GM18507 (cell line): ENCODE data around the gene USHBP1.
"Not testable (repeated sequence)": the region's sequence is repeated elsewhere in the genome, so short reads cannot be mapped to it uniquely, and the experiment has no call there.

Experiments
- DNase-seq: peaks from one replicate; pipeline ENCODE4 v3.0.0; 2011; ENCODE audit warnings: low read depth; ENCODE audit not compliant: insufficient read length; ENCODE audit errors: extremely low spot score
- FAIRE-seq: peaks from 2 replicates; lab custom pipeline; 2011; peaks lifted over from hg19 to GRCh38; lab: Jason Lieb, UNC

Gene USHBP1

DNA sequence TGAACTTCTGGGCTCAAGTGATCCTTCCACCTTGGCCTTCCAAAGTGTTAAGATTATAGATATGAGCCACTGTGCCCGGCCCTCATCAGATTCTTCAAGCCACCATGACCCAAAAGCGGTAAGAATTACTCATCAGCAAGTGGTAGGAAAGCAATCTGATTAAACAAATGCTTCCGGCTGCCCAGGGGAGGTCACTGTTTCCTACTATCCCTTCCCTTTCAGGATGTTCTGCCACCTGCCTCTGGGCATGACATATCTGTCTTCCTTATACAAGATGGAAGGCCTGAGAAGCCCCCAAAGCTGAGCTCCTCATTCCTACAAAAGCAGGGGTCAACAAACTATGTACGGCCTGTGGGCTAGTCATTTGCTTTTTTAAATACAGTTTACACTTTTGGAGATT lies 31.7 kb upstream of the USHBP1 start:
- DNase-seq, result no peak
- no peak for FAIRE-seq

DNA sequence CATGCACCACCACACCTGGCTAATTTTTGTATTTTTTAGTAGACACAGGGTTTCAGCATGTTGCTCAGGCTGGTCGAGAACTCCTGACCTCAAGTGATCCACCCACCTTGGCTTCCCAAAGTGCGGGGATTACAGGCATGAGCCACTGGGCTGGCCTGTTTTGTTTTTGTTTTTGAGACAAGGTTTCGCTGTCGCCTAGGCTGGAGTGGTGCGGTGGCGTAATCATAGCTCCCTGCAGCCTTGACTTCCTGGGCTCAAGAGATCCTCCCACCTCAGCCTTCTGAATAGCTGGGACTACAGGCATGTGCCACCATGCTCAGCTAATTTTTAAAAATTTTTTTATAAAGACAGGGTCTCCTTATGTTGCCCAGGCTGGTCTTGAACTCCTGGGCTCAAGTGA lies 31.0 kb upstream of the USHBP1 start:
- FAIRE-seq, DNase-seq: not testable (repeated sequence)

DNA sequence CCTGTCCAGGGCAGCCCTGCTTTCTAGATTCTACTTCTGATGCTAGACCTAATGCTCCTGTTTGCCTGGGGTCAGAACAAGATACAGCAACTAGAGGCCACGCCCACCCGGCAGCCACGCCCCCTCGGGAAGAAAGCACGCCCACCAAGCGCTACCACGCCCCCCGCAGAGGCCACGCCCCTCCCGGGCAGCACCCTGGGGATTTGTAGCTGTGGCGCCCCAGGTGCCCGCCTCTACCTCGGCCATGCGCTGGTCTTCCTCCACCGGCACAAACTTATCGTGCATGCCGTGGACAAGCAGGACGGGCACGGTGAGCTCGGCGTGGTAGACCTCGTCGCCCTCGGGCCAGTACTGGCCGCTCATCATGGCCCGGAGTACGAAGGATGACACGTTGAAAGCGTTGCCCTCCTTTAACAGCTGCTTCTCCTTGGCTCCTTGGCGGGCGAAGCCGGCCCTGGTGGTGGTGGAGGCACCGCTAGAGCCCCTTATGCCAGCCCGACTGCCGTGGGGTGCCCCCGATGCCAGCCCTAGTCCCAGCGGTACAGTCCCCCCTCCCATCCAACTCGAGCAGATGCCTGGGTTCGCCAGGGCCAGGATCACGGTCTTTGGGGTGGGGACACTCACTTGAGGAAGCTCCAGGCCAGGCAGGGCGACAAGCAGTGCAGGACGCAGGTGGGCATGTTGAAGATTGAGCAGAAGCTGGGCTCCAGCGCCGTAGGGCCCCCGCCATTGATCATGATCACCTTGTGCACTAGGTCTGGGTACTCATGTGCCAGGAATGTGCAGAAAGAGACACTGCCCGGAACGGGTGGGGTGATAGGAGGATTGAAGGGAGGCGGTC lies 29.7 kb upstream of the USHBP1 start:
- no peak for DNase-seq
- peak; percentile 73 for FAIRE-seq

DNA sequence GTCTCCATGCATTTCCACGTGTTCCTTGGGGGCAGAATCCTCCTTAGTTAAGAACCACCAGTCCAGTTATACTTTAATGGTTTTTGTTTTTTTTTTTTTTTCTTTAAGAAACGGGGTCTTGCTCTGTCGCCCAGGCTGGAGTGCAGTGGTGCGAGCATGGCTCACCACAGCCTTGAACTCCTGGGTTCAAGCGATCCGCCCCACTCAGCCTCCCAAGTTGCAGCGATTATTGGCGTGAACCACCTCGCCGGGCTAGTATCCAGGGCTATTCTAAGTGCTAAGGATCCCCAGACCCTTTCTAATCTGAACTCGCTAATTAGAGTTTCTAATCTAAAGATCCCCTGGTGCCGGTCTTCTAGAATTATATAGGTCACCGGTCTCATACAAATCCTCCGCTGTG lies 29.1 kb upstream of the USHBP1 start:
- no peak for DNase-seq
- no peak for FAIRE-seq

DNA sequence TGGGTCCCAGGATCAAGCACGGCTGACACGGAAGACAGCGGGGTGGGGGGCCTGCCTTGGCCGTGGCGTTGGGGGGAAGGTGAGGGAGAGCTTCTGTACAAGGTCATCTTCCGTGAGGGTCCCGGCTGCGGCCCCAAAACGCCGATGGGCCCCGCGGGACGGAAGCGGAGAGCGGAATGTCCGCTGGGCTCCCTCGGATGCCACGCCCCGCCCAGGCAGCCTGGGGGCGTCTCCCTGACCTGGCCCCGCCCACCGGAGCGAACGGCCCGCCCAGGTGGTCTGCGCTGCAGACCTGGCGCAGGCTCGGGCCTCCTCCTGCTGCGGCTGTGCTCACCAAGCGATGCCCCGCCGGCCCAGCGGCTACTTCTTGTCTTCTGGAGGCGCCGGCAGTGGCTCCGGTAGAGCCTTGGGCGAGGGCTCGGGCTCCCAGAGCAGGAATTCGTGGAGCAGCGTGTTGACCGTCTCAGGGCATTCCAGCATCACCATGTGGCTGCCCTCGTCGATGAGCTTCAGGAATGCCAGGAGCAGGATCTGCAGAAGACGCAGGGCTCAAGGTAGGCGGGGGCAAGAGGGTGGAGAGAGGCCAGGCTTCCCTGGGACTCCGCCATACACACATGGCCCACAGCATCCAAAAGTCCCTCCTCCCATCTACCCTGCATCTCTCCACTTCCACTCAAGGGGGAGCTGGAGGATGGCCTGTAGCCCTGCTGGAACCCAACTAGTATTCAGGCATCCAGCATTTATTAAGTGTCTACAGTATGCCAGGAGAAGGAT lies 27.9 kb upstream of the USHBP1 start:
- peak; percentile 92 for DNase-seq
- peak; percentile 90 for FAIRE-seq

DNA sequence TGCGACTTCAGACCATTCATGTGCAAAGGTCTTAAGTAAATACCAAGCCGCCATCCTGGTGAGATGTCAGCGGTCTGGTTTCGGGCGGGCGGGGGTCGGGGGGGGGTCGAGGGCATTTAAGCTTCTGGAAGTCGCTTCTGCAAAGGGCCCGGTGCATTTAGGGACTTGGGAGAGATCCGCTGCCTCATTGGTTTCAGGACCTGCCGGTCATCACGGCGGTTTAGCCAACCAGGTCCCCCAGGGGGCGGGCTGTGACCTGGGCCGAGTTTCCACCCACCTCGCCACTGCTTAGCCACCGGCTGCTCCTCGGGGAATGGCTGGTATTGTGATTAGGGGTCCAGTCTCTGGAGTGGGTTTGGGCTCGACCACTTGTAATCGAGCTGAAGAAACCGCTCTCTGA lies 24.9 kb upstream of the USHBP1 start:
- DNase-seq (peak; percentile 73), FAIRE-seq (peak; percentile 86)

DNA sequence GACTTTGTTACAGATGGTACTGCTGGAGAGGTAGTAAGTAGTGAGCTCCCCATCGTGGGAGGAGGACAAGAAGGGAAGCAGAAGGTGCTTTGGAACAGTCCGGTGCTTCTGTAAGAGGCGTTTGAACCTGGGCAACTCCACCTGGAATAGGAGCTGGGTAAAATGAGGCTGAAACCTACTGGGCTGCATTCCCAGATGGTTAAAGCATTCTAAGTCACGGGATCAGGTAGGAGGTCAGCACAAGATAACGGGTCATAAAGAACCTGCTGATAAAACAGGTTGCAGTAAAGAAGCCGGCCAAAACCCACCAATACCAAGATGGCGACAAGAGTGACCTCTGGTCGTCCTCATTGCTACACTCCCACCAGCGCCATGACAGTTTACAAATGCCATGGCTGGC lies 22.2 kb upstream of the USHBP1 start:
- FAIRE-seq (no peak), DNase-seq (no peak)

DNA sequence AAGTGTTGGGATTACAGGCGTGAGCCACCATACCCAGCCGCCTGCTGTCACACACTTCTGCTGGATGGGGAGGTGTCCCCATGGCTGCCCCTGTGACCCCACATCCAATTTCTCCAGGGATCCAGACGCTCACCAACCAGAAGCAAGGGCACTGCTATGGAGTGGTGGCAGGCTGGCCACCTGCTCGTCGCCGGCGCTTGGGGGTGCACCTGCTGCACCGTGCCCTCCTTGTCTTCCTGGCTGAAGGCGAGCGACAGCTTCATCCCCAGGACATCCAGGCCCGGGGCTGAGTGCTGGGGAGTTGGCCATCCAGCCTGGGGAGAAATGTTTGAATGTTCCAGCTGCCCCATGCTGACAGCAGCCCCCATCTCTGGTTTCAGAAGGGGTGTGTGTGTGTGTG lies 21.7 kb upstream of the USHBP1 start:
- no peak for DNase-seq
- no peak for FAIRE-seq

DNA sequence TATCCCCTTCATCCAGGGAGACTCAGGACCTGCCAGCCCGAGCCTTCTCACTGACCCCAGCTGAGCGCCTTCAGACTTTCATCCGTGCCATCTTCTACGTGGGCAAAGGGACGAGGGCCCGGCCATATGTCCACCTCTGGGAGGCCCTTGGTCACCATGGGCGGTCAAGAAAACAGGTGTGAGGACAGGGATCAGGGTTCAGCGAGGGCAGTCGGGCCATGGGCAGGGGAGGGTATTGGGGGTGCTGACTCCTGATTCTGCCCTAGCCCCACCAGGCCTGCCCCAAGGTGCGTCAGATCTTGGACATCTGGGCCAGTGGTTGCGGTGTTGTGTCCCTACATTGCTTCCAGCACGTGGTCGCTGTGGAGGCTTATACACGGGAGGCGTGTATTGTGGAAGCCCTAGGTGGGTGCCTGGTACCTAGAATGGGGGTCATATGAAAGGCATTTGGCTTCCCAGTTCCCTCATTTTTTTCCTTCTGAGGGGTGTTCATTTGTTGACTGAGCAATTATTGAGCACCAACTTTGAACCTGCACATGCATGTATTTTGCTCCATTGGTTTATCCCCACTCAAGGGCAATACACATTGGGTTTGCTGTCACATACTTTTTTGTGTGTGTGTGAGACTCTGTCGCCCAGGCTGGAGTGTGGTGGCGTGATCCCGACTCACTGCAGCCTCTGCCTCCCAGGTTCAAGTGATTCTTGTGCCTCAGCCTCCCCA lies 21.0 kb upstream of the USHBP1 start:
- DNase-seq, result no peak
- no peak for FAIRE-seq

DNA sequence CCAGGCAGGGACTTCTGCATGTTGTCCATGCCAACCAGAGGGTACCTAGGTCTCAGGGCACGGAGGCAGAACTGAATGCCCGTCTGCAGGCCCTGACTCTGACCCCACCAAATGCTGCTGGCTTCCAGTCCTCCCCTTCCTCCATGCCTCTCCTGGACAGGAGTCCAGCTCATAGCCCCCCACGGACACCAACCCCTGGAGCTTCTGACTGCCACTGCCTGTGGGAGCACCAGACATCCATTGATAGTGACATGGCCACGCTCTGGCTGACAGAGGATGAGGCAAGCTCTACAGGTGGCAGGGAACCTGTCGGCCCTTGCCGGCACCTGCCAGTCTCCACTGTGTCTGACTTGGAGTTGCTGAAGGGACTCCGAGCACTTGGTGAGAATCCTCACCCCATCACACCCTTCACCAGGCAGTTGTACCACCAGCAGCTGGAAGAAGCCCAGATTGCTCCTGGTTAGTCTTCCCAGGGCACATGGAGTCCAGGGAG lies 19.0 kb upstream of the USHBP1 start:
- no peak for FAIRE-seq

DNA sequence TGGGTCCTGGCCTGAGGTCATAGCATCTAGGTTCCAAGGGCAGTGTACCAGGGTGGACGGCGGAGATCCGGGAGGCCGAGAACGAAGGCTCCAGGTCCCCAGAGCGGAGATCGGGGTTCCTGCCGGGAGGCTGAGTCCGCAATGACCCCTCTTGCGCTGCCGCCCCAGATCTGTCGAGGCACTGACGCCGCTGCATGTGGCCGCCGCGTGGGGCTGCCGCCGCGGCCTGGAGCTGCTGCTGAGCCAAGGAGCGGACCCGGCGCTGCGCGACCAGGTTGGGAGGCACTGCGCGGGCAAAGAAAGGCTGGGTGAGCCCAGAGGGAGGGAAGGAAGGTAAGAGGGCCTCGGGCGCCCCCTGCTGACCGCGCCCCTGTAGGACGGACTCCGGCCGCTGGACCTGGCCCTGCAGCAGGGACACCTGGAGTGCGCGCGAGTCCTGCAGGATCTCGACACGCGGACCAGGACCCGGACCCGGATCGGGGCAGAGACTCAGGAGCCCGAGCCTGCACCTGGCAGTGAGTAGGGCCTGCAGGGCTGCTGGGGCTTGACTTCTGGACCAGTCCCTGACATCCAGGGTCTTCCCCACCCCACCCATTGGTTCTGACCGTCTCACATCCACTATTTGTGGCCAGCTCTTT lies 18.1 kb upstream of the USHBP1 start:
- peak; percentile 88 for FAIRE-seq
- DNase-seq, result peak; percentile 76

More for the DNA sequence above, 19.0 kb upstream of the USHBP1 start:
- DNase-seq, result no peak

DNA sequence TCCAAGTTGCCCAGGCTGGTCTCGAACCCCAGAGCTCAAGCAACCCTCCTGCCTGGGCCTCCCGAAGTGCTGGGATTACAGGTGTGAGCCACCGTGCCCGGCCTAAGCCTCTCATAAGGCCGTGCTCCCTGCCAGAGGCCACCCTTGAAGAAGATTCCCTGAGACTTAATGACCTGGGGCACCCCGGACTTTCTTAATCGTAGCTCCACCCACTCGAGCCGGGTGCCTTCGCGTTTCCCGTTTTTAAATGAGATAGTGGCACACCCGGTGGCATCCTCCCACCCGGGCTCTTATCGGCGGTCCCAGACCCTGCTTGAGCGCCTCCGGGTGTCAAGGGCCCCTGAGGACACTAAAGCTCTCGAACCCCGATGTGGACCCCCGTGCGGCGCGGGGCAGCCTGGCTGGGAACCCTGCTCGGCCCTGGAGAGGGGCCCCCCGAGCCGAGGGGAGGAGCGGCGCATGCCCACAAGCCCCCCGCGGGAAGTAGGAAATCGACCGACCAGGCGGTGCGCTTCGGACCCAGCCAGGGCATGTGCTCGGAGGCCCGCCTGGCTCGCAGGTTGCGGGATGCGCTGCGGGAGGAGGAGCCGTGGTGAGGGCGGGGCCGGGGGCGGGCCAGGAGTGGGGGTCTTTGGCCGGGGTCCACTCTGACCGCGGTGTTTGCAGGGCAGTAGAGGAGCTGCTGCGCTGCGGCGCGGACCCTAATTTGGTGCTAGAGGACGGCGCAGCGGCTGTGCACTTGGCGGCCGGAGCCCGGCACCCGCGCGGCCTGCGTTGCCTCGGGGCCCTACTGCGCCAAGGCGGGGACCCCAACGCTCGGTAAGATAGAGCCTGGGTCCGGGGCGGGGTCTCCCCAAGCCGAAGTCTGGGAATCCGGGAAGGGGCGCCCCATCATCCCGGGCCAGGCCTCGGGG lies 17.1 kb upstream of the USHBP1 start, which contains the start of gene ANKLE1:
TSS of gene ANKLE1 (plus strand) at position 511 of the 914 bp plus-strand sequence. CDS start at position 531, 20 bp downstream.
- DNase-seq, result no peak
- FAIRE-seq, result peak; percentile 85

DNA sequence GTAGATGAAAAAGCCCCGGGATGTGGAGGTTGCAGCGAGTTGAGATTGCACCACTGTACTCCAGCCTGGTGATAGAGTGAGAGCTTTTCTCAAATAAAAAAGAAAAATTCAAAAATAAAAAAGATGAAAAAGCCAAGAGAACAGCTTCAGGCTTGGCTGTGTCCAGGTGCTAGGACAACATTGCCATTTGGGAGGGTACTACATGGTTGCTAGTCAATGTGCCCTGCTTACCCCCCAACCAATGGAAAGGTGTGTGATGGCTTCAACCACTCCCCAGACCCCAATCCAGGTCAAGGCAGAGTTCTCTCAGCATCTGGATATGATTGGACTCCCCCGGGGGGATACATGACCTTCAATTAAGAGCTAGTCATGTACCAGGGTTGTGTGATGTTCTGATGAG lies 14.9 kb upstream of the USHBP1 start:
- DNase-seq, result no peak
- no peak for FAIRE-seq

DNA sequence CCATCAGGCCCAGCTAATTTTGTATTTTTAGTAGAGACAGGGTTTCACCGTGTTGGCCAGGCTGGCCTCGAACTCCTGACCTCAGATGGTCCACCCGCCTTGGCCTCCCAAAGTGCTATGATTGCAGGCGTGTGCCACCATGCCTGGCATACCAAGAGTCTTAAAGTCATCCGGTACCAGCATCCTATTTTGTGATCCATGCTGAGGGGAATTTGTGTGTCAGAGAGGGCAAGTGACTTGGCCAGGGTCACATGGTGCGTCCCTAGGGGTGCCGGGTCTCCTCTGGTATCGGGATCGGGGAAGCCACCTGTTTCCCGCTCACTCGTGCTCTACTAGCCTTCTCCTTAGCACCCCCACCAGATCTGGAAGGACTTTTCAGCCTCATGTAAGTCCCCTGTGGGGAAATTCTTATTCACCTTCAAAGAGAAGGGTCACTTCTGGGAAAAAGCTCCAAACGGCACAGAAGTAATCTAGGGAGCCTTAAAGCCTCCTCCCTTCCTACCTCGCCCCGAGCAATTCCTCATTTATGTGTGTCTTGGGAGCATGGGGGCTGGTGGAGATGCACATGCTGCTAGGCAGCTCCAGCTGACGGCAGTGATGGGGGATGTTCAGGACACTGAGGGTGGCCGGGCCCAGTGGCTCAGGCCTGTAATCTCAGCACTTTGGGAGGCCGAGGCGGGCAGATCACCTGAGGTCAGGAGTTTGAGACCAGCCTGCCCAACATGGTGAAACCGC lies 11.1 kb upstream of the USHBP1 start:
- FAIRE-seq, result no peak

DNA sequence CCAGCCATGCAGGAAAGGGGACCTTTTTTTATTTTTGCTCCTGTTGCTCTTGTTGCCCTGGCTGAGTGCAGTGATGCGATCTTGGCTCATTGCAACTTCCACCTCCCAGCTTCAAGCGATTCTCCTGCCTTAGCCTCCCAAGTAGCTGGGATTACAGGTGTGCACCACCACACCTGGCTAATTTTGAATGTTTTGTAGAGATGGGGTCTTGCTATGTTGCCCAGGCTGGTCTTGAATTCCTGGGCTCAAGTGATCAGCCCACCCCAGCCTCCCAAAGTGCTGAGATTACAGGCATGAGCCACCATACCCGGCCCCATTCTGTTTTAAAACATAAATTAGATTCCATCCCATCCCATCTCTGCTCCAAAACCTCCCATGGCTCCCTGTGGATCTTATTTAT lies 10.3 kb upstream of the USHBP1 start:
- DNase-seq, FAIRE-seq: not testable (repeated sequence)

More for the DNA sequence above, 11.1 kb upstream of the USHBP1 start:
- DNase-seq, result no peak

DNA sequence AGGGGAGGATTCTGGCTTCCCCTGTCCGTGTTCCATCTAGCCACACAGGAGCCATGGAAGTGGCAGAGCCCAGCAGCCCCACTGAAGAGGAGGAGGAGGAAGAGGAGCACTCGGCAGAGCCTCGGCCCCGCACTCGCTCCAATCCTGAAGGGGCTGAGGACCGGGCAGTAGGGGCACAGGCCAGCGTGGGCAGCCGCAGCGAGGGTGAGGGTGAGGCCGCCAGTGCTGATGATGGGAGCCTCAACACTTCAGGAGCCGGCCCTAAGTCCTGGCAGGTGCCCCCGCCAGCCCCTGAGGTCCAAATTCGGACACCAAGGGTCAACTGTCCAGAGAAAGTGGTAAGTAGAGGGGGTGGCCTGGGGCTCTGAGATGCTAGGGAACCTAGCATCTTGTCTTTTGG lies 4.2 kb upstream of the USHBP1 start:
- FAIRE-seq, result no peak
- DNase-seq, result no peak

DNA sequence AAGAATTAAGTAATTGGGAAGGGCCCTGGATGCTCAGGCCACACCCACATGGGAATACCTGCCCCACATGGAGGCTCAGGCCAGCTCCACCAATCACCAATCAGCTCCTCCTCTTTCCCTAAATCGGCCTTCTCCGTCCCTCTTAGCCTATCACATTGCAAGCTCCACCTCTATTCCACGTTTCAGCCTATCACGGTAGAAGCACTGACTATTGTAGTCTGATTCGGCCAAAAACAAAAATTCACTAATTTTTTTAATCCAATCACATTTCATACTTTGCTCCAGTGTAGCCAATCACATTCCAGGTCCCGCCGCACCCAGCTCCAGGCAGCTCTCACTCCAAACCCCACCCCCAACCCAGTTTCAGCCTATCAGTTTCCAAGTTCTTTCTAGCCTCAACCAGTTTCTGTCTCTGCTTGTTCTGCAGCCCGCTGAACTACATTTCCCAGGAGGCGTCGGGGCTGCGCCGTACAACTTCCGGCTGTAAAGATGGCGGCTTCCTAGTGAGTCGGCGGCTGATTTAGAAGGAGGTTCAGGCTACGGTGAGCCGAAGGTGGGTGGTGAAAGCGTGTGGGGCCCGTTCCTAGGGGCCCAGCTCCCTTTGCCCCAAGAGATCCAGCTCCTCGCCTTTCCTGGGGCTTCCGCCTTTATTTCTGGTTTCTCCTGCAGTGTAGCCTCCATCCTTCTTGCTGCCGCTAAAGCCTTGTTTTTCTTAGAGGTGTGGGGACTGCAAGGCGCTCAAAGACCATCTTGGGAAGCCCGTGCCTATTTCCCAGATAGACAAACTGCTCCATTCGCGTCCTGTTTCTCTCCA lies 2.6 kb upstream of the USHBP1 start, which contains the start of gene BABAM1:
TSS of gene BABAM1 (plus strand) at position 469 of the 814 bp plus-strand sequence. CDS start 1,364 bp downstream, outside the sequence.
- FAIRE-seq, result peak; percentile 100
- peak; percentile 95 for DNase-seq
